HG02759 (cell line): ENCODE results near the gene PIM3.
A peak's percentile ranks its signal among the peaks of the same experiment; 100 is the strongest.
"Not testable (repeated sequence)": the region's sequence is repeated elsewhere in the genome, so short reads cannot be mapped to it uniquely, and the experiment has no call there.

ENCODE experiments used
- ATAC-seq: cut with Tn5 transposase; IDR thresholded peaks from one replicate; pipeline ENCODE4 v1.9.1; 2021; ENCODE audit warnings: mild to moderate bottlenecking, moderate library complexity; ENCODE audit not compliant: unreplicated experiment

PIM3 gene

GRCh38 chr22:49981799-49982198, 21.2 kb downstream of the PIM3 start:
- not testable (repeated sequence) for ATAC-seq

GRCh38 chr22:49983148-49984042, 22.8 kb downstream of the PIM3 start:
- ATAC-seq, result no peak

GRCh38 chr22:49986325-49986724, 25.8 kb downstream of the PIM3 start:
- no peak for ATAC-seq

GRCh38 chr22:49989826-49990225, 29.3 kb downstream of the PIM3 start:
- ATAC-seq, result not testable (repeated sequence)

DNA sequence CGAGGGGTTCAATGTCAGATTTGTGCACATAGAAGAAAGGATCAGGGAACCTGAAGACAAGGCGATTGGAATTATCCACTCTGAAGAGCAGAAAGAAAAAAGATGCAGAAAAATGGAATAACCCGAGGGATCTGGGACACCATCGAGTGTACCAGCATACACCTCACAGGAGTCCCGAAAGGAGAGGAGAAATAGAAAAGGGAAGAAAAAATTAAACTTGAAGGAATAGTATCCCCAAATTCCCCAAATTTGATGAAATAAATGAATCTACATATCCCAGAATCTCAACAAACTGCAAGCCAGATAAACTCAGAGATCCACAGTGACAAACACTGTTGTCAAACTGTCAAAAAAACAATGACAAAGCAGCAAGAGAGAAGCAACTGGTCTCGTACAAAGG, 30.6 kb downstream of the PIM3 start:
- ATAC-seq, result no peak

DNA sequence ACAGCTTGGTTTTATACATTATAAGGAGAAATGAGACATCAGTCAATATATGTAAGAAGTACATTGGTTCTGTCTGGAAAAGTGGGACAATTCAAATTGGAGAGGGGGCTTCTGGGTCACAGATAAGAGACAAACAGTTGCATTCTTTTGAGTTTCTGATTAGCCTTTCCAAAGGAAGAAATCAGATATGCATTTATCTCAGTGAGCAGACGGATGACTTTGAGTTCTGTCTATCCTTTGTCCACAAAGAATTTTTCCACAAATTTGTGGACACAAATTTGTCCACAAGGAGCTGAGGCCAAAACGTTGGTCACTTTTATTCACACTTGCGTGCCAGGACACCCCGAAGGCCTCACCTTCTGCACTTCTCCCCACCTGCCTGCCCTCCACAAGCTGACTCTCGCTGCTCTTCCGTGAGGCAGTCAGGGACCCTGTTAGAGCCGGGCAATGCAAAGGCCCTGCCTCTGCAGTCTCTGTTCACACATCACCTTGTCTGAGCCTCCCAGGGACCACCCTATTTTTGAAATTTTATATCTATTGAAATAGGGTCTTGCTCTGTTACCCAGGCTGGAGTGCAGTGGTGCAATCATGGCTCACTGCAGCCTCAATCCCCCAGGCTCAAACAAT, 31.4 kb downstream of the PIM3 start:
- ATAC-seq, result no peak

- peak; percentile 45 for ATAC-seq
Observed at GRCh38 chr22:49992921-49993648, 32.5 kb downstream of the PIM3 start.

- no peak for ATAC-seq
Observed at GRCh38 chr22:49993649-49994360, 33.2 kb downstream of the PIM3 start.

DNA sequence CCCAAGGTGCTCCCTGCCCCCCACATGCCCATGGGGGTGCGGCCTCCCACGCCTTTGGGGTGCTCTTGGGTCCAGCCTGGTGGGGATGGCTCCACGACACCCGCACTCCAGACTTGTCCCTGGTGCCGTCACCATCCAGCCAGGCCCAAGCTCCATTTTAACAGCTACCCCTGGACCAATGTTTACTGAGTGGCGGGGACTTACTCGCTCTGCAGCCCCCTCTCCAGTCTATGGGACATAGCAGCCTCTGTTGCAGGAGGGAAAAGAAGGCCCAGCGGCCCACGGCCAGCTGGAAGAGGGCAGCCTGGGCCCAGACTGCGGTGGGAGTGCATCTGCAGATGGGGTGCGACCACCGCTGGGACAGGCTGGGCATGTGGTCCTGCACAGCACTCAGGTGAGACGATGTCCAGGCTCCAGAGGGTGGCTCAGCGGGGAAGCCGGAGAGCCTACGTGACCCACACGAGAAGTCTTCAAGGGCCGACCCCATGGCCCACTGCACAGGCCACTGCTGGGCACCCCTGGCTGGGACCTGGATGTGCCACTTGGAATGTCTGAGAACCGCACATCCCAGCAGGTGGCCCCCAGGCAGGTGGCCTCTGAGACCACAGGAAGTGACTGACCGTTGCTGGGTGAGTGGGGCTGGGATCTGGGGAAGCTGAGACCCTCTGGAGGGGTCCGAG, 33.9 kb downstream of the PIM3 start:
- no peak for ATAC-seq

GRCh38 chr22:49995041-49995360, 34.4 kb downstream of the PIM3 start:
- no peak for ATAC-seq

- ATAC-seq, result no peak
Observed at GRCh38 chr22:49995361-49996118, 35.0 kb downstream of the PIM3 start.

DNA sequence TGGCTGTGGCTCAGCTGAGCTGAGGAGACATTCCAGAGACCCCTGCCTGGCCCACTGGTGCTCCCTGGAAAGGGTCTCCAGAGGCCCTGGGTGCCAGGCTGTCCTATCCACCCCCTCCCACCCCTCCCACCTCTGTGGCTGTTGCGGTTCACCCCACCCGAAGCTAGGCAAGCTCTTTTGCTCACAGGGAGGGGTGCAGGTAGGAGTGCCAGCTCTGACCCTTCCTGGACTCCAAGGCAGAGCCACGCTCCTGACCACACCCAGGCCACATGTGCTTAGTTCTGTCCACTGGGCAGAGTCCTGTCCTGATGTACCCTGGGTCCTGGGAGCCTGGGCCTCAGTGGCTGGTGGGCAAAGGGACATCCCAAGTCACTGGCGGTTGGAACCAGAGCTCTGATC, 35.5 kb downstream of the PIM3 start:
- no peak for ATAC-seq

- no peak for ATAC-seq
Observed at GRCh38 chr22:49996518-49997250, 36.1 kb downstream of the PIM3 start.

GRCh38 chr22:49997251-49997599, 36.7 kb downstream of the PIM3 start:
- ATAC-seq, result no peak

DNA sequence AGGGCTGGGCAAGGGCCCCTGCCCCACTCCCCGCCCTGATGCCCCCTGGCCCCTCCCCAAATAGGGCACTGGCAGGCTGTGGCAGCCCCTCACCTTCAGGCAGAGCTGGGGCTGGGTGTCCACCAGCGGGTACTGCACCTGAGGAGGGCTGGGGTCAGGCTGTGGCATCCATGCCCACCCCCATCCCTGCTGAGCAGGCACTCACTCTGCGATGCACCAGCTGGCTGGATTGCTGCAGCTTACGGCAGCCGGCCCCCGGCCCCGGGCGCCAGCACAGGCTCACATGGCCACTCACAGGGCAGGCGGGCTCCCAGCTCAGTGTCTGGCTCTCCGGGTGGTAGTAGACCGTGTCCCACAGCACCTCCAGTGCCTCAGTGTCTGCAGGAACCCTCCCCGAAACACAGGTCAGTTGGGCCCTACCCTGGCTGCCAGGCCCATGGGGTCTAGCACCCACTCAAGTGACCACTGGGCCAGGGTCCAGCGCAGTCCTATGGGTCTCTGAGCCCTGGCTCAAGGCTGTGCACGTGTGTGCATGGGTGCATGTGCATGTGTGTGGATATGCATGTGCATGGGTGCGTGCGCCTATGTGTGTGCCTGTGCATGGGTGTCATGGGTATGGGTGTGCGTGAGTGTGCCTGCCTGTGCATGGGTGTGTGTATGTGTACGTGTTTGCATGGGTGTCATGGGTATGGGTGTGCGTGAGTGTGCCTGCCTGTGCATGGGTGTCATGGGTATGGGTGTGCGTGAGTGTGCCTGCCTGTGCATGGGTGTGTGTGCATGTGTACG, 37.6 kb downstream of the PIM3 start:
- ATAC-seq, result no peak

DNA sequence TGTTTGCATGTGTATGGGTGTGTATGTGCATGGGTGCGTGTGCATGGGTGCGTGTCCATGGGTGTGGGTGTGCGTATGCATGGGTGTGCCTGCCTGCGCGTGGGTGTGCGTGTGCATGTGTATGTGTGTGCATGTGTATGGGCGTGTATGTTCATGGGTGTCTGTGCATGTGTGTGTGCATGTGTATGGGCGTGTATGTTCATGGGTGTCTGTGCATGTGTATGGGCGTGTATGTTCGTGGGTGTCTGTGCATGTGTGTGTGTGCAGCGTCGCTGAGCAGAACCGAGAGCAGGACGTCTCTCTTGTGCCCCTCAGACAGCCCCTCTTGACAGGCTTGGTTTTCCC, 38.1 kb downstream of the PIM3 start:
- no peak for ATAC-seq

GRCh38 chr22:49999063-49999945, 38.7 kb downstream of the PIM3 start:
- ATAC-seq, result no peak
